Measurements from ENCODE around the gene CCDC73.
"Not testable (repeated sequence)": the region's sequence is repeated elsewhere in the genome, so short reads cannot be mapped to it uniquely, and the experiment has no call there.

The CCDC73 gene

DNA sequence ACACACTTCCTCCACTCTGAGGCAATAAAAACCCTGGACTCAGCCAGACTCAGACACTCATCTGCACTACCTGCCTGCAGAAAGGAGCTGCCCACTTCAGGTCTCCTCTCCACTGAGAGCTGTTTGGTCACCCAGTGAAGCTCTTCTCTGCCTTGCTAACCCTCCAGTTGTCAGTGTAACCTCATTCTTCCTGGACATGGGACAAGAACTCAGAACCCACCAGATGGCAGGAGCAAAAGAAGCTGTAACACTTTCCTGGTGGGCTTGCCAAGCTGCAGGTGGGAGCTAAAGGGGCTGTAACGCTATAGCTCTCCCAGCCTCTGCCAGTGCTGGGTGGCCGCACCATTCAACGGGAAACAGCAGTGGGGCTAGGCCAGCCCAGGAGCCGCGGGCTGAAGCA, 89.7 kb downstream of the CCDC73 start:
- DNase-seq = no peak

DNA sequence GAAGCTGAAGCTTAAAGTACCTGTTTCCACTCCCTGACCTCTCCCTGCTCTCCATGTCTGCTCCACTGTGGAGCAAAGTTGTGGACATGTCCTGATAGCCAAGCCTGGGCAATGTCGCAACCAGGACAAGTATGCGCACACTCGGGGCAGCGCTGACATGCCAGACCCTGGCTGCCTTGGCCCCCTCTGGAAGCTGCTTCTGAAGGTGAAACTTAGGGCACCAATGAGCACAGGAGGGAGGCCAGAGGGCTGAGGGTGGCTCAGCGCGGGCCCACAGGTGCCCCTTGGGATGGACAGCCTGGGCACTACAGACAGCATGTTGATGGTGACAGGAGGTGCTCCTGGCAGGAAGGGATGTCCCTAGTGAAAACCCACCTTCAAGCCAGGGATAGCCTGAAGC, 90.2 kb downstream of the CCDC73 start:
- DNase-seq = no peak

DNA sequence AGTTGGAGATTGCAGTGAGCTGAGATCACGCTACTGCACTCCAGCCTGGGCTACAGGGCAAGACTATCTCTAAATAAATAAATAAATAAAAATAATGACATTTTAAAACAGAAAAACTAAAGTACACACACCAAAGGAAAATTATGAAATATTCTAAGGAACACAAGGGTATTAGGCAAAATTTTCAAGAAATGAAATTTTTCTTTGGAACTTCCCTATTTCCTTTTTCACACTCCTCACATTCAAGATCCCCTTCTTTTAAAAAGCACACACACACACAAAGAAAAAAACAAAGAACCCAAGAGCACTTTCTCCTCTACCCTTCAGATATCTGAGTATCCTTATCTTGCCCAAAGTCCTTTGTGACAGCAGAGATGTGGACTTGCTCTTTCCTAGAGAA, 92.8 kb downstream of the CCDC73 start:
- no peak for DNase-seq

DNA sequence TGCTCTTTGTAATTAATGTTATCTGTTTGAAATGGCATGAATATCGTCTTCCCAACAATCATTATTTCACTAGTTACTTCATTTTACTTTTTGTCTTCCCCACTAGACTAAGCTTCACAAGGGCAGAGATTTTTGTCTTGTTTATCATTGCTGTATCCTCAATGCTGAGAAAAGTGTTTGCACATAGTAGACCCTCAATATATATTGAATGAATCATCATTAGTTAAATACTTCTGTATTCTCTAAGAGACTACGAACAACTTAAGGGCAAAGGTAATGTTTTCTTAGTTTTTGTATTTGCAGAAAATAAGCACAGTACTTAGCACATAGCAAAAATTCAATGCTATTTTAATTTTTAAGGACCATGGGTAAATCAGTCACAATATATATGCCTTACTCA, 95.9 kb downstream of the CCDC73 start:
- no peak for DNase-seq

DNA sequence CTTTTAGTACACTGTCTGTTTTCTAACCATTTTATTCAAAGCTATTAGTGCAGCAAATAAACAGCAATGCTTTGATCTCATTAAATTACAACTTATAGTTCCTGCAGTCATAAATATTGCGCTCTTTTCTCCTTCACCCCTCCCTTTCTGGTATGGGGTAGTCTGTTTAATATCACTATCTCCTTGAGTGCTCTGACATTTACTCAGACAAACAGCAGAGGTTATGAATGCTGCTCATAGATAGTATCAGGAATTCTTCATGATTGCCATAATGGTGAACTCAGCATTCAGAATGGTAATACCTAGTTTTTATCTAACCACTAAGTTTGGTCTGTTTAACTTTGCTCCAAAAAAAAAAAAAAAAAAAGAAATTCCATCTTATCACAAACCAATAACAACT, 123.4 kb downstream of the CCDC73 start:
- DNase-seq = no peak

DNA sequence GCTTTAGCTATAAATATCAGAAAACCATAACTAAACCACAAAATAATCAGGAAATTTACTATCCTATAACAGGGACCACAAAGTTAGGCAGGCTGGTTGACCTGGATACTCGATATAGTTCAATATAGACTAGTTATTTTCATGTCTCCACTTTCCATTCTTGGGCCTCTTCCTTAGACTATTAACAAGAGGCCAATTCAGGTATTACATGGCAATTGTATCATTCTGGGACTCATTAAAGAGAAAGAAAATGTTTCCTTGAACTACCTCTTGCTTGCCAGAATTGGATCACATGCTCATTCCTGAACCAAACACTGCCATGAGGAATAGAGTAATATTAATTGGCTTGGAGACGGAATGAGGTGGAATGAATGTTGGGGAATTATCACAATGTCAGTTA, 134.8 kb downstream of the CCDC73 start:
- no peak for DNase-seq

DNA sequence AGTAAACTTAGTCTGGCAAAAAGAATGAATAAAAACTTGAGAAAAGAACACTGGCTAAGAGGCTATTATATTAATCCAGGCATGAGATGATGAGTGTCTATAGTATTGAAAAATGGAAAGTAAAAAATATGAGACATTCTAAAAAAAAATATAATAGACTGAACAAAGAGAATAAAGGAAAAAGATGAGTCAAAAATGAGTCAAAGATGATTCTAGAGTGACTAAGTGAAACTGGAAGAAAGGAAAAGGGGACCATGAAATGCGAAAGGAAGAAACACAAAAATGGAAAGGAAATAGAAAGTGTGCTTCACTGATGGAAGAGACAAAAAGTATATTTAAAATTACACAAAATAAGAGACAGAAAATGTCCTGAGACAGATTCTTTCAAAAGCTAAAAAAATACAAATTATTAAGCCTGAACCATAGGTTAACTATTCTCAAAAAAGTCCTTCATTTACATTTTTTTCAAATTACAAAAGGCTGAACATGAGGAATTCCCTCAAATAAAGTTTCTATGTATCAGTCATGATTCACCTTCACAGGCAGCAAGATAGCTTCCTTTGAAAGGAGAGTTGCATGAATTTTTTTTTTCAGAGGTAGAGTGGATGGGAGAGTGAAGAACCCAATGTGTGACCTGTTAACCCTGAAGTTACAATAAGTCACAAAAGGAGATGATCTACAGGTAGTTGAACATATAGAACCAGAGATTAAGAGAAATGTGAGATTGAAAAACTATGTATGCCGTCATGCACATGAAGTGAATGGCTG, 135.6 kb downstream of the CCDC73 start:
- no peak for DNase-seq

DNA sequence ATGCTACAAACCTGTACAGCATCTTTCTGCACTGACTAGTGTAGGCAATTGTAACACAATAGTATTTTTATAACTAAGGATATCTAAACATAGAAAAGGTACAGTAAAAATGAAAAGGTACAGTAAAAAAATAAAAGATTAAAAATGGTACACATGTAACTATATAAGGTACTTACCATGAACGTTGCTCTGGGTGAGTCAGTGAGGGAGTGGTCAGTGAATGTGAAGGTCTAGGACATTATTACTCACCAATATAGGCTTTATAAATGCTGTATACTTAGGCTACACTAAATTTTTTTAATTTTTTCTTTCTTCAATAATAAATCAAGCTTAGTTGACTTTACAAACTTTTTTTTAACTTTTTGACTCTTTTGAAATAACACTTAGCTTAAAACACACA, 150.9 kb downstream of the CCDC73 start:
- DNase-seq = no peak

DNA sequence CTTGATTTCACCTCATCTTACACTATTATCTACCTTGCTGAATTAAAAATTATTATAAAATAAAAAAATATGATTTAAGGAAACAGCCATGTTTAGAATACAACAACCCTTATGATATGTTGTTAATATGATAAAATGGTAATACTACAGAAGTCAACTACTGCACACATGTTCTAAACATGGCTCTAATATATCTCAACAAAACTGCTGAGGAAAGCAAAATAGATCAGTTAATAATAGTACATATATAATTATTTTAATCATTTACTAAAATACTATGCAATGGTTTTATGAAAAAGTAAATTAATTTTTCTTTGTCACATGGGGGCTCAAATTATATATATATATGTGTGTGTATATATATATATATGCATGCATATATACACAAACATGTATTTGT, 153.1 kb downstream of the CCDC73 start:
- DNase-seq = no peak

DNA sequence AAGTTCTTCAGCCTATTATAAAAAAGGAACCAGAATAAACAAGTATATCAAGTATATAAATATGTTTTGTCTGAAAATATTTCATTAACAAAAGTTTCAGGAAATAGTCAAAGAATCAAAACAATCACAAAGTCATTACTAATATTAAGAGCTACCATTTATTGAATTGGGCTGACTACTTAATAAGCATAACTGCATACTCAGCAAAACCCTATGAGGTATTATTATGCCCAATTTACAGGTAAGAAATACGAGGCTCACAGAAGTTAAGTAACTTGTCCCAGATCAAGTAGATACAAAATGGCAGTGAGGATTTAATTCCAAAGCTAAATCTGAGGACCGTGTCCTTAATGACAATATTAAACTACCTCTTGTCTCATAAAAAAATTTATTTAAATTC, 158.6 kb downstream of the CCDC73 start:
- no peak for DNase-seq

DNA sequence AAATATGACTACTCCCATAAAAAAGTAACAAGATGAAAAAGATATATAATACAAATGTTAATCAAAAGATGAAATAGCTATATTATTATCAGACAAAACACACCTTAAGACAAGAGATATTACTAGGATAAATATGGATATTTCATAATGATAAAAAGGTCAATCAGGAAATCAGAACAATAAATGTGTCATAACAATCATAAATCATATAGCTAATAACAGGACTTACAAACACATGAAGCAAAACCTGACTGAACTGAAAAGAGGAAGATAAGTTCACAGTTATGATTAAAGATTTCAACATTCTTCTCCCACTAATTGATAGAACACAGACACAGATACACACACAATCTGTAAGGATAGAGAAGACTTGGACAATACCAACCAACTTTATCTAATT, 163.6 kb downstream of the CCDC73 start:
- no peak for DNase-seq

DNA sequence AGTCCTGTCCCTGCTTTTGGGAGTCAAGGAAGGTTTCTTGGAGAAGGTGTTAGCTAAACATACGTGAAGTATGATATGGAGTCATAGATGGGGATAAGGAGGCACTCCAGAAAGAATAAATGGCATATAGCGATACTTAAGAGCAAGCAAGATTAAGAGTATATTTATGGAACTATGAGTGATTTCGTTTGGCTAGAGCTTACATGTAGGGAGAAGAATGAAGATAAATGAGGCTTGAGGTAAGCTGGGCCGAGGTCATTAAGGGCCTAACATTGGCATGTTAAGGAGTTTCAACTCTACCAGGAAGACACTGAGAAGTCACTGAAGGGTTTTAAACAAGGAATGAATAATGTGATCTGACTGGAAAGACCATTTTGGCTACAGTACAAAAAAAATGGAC, 177.6 kb downstream of the CCDC73 start:
- no peak for DNase-seq

DNA sequence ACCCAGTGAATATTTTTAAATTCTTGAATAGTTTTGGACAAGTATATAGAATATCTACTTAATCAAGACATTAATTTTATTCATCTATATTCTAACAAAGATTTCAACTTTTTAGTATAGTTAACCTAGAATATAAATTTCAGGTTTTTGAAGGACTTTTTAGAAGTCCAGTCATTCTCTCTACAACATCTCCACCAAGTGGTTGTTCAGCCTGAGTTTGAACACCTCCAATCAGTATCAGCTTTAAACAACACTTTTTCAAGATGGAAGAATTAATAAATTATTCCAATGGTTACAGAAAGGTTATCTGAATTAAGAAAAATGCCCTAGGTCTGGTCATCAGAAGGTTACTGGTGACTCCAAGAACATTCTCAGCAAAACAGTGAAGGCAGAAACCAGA, 179.0 kb downstream of the CCDC73 start:
- no peak for DNase-seq

DNA sequence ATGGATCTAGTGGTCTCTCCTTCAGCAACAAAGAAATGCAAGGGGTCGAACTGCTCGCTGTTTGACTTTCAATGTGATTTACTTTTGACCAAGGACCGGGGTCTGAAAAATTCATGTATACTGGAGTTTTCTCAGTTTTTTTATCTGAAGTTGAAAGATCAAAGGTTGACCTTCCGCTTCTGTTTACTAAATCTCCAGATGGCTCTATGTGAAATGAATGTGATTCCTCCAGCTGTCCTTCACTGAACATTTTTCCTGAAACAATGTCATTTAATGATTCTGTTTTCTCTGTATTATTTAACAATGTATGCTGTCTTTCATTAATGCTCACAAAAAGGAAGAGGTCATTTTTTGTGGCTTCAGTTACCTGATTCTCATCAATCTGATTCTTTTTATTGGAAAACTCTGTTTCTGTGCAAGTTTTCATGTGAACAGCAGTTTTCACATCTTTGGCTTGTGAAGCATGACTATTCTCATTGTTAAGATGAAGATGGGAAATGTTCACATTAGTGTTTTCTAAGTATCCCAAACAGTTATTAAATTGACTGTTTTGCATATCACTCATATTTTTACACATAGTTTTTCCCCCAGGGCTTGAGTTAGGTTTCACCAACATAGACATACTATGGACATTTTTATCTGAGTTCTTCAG, 180.8 kb downstream of the CCDC73 start:
- DNase-seq = no peak

DNA sequence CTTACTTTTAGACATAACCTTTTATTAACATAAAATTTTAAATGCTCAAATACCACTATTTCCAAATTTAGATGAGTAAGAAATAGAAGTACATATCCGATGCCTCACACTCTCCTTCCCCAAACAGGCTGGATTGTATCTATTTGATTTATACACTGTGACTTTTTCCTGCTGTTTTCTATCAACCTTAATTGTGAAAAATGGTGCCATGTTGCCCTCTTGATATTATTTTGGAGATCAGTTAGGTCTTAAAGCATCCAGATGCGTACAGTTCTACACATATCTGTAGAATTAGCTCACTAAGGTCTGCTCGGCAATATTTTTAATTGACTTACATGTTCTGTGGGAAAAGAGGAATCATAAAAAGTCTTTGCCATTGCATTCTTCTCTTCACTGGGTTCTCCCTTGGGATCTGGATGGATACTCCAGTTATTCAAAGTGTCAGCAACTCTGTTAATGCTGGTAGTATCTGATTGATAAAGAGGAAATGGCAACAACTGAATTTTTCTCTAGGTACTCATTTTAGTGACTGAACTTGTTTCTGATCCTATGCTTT, 183.6 kb downstream of the CCDC73 start:
- DNase-seq = no peak

DNA sequence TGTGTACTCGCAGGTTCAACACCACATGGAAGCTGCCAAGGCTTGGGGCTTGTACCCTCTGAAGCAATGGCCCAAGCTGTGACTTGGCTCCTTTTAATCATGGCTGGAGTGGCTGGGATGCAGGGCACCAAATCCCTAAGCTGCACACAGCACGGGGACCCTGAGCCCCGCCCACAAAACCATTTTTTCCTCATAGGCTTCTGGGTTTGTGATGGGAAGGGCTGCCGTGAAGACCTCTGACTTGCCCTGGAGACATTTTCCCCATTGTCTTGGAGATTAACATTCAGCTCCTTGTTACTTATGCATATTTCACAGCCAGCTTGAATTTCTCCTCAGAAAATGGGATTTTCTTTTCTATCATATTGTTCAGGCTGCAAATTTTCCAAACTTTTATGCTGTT, 185.6 kb downstream of the CCDC73 start:
- DNase-seq = not testable (repeated sequence)

DNA sequence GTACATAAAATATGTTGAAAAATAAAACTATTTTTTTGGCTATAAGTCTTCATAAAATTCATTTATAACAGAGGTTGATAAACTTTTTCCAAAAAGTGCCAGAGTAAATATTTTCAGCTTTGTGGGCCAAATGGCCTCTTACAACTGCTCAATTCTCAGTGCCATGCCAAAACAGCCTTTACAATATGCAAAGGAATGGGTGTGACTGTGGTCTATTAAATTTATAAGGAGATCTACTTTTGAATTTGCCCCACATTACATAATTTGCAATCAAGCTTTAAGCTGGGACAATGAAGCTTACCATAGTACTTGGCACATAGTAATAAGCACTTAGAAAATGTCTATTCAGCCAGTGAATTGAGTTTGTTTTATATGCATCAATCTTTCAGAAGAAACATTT, 188.2 kb downstream of the CCDC73 start:
- DNase-seq = no peak

DNA sequence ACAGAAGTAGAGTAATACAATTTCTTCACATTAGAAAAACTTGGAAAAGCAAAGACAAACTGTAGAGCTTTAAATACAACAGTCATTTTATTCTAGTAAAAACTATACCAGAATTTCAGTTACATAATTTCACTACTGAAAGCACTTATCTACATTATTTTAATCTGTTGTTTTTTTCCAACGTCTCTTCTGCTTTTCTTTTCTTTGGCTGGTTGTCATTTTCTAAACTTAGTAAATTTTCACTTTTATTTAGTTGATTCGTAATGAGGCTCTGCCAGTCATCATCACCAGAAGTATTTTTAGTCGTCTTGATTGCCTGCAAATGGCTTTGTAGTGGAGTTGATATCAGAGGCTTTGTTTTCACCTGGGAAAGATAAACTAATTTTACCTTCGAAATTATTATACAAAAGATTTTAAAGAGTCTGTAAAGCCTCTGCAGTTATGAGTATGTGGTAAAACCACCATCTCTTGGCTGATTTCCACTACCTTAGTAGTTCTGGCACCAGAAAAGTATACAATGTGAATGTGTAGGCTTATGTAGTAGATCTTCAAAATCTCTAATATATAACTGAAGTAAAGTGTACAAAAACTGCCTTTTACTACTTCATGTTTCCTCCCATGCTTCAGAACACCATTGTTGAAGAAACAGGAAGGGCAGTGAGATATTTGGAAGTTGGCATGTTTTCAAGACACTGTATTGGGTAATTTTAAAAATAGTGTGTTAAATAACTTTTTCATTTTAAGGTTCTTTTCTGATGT, 191.6 kb downstream of the CCDC73 start:
- DNase-seq = no peak

DNA sequence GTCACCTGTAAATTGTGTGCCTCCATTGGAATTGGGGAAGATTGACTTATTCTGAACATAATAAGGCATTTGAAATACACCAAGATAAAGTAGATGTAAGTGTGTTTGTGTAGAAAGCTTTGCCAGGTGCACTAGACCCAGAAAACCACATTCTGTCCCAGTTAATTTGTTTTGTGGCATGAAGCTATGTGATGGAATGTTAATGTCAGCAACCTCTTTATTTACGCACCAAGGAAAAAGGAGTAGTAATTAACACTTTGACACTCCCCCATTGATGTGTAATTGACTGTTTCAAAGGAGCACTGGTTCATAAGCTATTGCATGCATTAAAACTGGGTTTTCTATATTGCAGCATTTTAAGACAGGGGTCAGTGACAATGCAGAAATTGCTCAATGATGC, 196.5 kb downstream of the CCDC73 start:
- DNase-seq = no peak

DNA sequence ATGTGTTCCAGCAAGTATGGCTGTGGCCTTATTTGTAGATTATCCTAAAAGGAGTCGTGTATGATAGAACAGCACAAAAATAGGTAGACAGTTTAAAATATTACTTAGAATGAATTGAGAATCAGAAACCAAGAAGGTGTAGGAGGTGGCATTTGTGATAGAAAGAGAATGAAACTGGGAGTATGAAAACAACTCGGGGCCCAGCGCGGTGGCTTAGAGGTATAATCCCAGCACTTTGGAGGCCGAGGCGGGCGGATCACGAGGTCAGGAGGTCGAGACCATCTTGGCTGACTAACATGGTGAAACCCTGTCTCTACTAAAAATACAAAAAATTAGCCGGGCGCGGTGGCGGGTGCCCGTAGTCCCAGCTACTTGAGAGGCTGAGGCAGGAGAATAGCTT, 198.3 kb downstream of the CCDC73 start:
- DNase-seq = not testable (repeated sequence)

DNA sequence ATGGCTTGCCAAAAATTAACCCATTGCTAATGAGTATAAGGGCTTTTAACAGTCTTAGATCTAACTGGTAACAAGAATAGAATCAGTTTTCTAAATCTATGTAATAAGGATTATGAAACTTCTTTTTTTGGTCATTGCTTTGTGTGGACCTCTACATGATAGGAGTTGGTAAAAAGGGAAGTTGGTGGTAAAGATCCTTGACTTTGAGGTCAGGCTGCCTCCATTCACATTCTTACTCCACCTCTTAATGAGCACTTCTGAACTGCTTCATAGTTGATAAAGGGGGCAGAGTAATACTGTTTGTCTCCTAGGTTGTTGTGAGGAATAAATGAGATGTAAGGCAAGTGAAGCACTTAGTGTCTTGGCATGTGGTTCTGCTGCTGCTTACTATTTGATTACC, 200.2 kb downstream of the CCDC73 start:
- no peak for DNase-seq

DNA sequence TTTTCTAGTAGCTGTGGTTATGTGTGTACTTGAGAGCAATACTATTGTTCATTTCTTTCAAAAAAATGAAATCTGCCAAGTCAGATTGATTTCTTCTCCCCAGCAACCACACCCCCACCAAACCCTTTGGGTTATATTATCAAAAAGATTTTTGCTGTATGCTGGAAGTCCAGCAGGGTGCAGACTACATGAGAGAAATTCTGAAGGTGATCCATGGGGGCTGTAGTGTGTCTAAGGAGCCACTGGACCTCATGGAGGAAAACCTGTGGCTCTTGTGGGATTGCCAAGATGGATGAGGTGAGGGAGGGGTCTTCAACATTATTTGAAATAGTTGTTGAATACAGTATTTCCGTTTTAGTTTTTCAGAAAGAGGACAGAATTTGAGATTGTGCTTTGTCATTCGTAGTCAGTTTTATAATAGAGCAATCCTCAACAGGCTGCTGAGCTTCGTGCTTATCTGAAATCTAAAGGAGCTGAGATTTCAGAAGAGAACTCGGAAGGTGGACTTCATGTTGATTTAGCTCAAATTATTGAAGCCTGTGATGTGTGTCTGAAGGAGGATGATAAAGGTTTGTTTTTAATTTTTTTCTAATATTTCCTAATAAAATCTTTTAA, 207.8 kb downstream of the CCDC73 start:
- no peak for DNase-seq

DNA sequence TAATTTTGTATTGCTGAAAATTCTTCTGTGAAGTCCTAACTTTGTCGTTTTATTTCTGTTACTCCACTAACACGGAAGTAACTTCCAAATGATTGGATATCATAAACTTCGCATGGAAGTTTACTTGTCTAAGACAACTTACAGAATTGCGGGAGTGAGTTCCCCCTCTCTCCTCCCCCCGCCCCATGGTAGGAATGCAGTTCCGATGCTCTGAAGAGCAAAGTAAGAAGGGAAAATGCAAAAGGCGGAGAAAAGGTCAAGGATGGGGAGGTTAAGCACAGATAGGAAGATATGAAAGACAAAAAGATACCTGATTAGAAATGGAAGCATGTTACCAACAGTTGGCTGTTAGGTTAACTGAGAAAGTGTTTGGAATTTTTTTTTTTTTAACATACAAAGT, 209.5 kb downstream of the CCDC73 start:
- no peak for DNase-seq

Data from right forelimb (tissue), 1 donor.